NCI-H1694 (cell line): ENCODE results near the gene CCNF.
"Not testable (repeated sequence)": the region's sequence is repeated elsewhere in the genome, so short reads cannot be mapped to it uniquely, and the experiment has no call there.

ENCODE experiments used
- DNase-seq: peaks from one replicate; lab custom pipeline; 2025; lab: John Stamatoyannopoulos, UW

CCNF gene, protein sequence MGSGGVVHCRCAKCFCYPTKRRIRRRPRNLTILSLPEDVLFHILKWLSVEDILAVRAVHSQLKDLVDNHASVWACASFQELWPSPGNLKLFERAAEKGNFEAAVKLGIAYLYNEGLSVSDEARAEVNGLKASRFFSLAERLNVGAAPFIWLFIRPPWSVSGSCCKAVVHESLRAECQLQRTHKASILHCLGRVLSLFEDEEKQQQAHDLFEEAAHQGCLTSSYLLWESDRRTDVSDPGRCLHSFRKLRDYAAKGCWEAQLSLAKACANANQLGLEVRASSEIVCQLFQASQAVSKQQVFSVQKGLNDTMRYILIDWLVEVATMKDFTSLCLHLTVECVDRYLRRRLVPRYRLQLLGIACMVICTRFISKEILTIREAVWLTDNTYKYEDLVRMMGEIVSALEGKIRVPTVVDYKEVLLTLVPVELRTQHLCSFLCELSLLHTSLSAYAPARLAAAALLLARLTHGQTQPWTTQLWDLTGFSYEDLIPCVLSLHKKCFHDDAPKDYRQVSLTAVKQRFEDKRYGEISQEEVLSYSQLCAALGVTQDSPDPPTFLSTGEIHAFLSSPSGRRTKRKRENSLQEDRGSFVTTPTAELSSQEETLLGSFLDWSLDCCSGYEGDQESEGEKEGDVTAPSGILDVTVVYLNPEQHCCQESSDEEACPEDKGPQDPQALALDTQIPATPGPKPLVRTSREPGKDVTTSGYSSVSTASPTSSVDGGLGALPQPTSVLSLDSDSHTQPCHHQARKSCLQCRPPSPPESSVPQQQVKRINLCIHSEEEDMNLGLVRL

DNA sequence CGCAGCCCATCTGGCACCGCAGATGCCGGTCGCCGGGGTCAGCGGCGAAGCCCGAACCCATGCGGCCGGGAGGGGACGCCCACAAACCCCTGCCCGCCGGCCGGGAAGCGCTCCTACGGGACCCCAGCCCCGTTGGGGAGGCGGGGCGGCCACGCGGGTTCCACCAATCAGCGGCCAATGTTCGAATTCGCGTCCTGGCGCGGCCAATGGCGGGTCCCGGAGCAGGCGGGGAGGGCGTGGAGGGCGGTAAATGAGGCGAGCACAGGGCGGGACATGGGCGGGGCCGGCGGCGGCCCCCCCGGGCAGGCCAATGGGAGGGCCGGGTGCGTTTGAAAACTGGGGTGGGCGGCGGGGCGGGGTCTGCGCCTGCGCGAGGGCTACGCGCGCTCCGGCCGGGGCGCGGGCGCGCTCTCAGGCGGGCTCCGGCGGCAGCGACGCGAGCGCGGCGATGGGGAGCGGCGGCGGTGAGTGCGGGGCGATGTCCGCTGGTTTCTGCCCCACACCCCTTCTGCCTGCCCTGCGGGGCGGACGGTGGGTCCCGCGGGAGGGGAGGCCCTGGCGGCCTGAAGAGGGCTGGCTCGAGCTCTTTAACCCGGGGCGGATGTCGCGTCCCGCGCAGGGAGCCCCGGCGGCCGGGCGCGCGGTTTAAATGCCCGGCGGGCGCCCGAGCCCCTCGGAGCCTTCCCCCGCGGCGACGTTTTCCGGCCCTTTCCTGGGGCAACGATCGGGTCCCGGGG, at the start of gene CCNF:
Gene CCNF, plus strand, starts transcription at position 414 of the 737 bp plus-strand sequence. Its CDS starts 35 bp downstream, at position 449.
- DNase-seq = peak; percentile 82

DNA sequence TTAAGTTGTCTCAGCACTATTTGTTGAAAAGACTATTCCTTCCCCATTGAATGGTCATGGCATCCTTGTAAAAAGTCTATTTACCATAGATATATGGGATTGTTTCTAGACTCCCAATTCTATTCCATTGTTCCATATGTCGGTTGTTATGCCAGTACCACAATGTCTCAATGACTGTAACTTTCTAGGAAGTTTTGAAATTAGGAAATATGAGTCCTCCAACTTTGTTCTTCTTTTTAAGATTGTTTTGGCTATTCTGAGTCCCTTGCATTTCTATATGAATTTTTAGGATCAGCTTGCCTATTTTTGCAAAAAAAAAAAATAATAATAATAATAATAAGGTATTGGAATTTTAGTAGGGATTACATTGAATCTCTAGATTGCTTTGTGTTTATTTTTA, 45.7 kb upstream of the CCNF start:
- no peak for DNase-seq

DNA sequence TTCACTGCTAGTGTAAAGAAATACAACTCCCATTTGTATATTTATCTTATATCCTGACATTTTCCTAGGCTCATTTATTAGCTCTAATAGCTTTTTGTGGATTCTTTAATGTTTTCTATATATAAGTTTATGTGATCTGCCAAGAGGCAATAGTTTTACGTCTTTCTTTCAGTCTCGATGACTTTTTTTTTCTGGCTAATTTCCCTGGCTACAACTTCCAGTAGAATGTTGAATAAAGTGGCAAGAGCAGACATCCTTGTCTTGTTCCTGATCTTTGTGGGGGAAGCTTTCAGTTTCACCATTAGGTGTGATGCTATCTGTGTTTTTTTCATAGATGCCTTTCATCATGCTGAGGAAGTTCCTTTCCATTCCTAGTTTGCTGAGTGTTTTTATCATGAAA, 44.8 kb upstream of the CCNF start:
- DNase-seq = no peak

DNA sequence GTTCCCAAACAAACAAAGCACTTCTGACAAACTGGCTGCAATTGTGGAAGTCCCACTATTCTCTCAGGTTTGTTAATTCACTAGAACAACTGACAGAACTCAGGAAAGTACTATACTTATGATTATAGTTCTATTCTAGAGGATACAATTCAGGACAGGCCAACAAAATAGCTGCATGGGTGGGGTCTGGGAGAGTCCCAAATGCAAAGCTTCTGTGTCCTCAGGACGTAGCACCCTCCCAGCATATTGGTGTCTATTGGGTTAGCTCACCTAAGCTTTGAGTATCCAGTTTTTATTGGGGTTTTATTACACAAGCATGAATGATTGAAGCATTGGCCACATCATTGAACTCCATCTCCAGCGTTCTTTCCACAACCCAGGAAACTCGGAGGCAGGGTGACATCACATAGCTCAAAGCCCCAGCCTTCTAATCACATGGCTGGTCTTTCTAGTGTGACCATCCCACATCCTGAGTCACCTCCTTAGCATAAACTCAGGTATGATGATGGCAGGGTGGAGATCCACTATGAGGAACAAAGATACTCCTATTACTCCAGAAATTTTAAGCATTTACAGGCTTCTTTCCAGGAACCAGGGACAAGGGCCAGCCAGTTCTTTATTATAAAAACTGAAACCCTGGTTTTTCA, 43.9 kb upstream of the CCNF start:
- DNase-seq = no peak

DNA sequence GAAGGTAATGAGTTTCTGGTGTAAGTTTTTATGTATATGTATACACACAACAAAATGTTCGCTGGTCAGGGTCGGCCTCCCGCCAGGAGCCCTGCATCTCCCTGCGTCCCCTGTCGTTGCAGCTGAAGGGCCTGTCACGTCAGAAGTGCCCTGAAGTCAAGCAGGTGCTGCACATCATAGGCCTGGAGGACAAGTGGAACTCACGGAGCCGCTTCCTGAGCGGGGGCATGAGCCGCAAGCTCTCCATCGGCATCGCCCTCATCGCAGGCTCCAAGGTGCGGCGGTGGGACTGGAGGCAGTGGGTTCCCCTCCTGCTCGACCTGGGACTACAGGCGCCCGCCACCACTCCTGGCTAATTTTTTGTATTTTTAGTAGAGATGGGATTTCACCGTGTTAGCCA, 43.3 kb upstream of the CCNF start:
- DNase-seq = not testable (repeated sequence)

DNA sequence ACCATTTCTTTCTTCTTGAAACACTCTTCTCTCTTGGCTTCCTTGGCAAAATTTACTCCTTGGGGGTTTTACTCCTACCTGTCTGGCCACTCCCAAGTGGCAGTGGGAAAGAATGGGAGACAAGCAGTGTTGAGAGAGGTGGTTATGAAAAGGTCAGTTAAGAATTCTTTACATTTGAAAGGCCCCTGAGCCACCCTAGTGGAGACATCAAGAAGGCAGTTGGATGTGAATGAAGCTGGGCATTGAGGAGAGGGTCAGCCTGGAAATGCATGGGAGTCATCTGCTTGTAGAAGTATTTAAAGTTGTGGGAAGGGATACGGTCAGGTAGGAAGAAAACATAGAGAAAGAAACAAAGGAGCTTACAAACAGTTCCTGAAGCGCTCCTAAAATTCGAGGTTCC, 42.3 kb upstream of the CCNF start:
- DNase-seq = no peak

DNA sequence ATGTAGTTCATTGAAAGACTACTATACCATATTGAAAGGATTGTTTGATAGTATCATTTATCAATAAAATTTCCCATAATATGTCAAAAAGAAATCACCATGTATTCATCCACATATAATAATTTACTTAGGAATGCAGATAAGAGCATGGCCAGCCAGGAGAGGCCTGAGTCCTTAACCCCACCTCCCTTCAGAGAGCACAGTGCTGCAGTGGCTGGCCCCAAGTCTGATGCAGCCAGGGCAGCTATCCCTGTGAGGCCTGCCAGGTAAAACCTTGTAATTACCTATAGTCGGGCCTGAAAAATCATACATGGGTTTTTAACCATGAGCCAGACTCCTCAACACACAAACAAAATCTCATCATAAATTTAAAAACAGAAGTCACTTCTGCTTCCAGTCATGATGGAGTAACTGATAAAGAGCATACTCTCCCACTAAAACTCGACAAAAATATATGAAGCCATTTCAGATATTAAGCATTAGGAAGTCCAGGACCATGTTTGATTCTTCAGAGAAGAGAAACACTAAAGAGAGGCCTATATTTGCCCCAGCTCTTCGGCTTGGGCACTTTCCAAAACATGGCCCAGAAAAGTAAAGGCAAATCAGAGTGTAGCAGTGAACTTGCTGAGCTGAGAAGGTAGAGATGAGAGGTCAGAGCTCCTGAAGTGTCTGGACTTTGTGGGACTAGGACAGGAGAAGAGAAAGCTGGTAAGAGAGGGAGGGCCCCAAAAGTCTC, 40.9 kb upstream of the CCNF start:
- no peak for DNase-seq

DNA sequence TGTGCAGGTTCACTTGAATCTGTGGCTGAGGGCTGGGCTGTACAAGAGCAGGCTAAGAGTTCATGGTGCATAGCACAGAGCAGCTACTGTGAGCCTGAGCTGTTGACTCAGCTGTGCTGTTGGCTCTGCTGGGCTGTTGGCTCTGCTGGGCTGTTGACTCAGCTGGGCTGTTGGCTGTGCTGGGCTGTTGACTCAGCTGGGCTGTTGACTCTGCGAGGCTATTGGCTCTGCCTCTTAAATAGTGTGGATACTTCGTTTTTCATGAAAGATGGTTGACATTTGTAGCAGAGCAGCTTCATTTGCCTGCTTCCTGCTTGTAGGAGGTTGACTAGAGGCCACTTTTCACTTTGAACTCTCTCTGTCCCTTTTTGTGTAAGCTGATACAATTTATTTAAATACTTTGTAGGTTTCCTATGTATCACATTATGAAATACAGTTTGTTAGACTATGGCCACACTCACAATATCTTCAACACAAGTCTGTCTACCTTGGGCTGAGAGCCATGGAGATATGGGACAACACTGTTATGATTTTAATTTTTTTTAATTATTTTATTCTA, 40.3 kb upstream of the CCNF start:
- no peak for DNase-seq

DNA sequence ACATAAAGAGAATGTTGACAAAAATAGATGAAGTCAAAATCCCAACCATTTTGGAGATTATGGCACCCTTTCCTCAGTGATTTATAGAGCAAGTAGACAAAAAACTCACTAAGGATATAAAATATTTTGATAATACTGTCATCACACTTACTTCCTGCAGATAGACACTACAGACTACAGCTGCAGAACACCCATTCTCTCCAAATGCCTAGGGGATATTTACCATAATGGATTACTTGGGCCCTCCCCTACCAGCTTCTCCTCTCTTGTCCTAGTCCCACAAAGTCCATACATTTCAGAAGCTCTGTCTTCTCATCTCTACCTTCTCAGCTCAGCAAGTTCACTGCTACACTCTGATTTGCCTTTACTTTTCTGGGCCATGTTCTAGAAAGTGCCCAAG, 37.2 kb upstream of the CCNF start:
- no peak for DNase-seq

DNA sequence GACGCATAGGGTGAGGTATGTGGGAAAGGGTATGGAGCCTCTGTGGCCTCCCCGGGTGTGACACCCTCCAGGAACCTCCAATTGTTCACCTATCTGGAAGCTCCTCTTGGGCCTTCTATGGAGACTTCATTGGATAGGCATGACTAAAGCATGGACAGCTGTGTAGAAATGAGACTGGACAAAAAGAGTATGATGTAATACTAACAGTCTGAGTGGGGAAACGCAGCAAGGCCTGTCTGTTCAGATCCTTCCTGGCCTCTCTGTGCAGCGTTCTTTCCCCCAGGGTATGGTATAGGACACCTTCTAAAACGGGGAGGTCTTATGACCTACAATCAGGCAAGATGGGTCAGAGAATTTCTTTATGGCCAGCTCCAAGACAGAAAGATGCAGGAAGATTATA, 30.7 kb upstream of the CCNF start:
- DNase-seq = no peak

DNA sequence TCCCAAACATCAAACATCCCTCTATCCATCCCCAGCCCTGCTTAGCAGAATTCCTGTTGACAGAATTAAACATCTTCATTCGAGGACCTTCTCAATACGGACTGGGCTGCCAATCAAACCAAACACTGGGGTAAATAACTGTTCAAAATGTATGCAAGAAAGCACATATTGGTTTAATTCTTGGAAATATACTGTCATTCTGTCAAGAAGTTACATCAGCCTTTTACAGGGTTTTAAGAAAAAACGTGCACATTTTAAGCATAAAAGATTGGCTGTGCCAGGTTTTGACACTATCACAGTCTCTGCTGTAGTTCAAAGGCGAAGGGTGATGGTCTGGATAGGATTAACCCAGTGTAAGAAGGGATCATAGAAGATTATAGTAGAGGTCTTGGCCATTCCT, 25.1 kb upstream of the CCNF start:
- DNase-seq = no peak

DNA sequence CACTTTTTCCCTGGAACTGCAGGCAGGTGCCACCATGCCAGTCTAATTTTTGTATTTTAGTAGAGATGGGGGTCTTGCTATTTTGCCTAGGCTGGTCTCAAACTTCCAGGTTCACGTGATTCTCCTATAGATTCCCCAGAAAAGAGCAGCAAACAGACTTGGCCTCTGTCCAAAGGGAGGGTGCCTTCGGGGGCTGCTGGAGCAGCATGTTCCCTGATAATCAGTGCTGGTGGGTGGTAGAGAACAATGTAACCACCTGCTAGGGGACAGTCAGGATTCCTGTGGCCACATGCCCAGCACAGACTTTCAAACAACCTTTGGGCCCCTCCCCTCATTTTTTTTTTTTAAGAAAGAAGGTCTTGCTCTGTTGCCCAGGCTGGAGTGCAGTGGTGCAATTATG, 14.2 kb upstream of the CCNF start:
- DNase-seq = no peak

DNA sequence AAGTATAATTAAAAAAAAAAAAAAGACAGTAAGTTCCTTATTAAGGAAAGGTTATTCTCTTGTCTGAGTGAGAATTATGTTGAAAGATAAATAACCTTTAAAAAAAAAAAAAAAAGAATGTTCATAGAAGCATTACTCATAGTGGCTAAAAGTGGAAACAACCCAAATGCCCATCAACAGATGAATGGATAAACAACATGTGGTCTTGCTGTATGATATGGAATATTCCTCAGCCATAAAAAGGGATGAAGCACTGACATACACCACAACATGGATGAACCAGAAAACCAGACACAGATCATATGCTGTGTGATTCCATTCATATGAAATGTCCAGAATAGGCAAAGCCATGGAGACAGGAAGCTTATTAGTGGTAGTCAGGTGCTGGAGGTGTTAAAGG, 9.2 kb upstream of the CCNF start:
- no peak for DNase-seq

DNA sequence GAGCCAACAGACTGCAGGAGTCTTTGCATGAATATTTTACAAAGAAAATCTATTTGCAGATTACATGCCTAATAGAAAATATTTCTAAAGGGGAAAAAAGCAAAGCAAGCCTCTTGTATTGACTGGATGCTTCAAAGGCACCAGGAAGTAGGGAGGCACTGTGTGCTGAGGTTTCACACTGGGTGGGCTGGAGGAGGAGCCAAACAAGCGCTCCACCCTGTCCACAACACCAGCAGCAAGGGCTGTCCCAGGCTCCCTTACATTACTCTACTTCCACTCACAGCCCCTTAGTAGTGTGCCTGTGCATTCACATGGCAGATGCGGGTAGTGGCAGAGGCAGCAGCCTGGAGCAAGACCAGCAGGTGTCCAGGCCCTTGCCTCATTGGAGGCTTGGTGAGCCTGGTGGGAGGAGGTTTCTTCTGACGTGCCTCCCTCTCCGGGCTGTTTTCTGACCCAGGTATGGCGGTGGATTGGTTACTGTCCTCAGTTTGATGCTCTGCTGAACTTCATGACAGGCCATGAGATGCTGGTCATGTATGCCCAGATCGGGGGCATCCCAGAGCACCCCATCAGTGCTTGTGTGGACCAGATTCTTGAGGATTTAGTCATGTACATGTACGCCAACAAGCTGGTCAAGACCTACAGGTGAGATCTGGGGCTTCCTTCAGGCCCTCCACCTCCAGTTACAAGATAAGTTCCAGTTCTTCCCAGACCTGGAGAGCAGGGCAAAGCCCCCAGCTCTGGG, 7.0 kb upstream of the CCNF start:
- DNase-seq = no peak

DNA sequence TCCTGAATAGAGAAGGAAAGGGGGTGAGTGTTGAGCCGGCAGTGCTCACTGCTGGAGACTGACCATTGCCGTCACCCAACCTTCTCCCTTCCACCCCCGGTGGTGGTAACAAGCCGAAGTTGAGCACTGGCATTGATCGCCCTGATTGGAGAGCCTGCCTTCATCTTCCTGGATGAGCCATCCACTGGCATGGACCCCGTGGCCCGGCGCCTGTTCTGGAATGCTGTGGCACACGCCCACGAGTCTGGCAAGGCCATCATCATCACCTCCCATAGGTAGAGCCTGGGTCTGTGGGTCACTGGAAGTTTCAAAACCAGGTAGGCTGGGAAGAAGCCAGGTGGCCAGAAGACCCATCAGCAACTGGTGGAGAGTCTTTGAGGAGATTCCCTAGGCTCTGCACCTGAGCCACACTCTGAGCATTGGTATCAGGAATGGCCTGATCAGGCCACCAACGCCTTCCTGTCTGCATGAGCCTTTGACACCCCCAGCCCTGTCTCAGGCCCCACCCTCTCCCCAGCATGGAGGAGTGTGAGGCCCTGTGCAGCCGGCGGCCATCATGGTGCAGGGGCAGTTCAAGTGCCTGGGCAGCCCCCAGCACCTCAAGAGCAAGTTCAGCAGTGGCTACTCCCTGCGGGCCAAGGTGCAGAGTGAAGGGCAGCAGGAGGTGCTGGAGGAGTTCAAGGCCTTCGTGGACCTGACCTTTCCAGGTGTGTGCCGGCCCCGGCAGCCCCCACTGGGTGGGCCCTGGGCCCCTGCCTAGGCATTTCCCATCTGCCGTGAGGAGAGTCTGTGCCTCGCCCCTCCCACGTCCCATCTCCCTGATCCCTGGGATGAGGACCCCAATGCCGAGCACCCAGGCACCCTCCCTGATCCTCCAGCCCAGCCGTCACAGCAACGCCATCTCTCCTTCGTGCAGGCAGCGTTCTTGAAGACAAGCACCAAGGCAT, 4.9 kb upstream of the CCNF start:
- no peak for DNase-seq

DNA sequence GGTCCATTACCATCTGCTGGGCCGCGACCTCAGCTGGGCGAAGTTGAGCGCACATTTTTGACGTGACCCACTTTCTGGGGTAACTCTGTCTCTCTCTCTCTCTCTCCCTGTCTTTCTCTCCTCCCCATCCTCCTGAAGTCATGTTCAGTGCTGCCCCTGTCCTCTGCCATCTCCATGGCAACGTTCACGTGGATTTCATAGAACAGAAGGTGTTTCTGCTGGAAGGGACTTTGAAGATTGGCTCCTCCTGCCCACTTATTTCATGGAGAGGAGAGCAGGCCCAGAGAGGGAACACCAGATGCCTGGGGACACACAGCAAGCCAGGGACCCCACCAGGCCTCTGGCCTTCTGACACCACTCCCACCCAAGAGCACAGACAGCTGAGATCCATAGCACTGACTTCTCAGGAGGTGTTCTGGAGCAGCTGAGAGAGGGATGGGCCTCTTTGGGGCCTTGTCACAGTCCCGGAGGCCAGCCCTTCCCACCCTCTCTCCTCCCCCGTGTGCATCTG, 4.2 kb upstream of the CCNF start:
- DNase-seq = peak; percentile 4

DNA sequence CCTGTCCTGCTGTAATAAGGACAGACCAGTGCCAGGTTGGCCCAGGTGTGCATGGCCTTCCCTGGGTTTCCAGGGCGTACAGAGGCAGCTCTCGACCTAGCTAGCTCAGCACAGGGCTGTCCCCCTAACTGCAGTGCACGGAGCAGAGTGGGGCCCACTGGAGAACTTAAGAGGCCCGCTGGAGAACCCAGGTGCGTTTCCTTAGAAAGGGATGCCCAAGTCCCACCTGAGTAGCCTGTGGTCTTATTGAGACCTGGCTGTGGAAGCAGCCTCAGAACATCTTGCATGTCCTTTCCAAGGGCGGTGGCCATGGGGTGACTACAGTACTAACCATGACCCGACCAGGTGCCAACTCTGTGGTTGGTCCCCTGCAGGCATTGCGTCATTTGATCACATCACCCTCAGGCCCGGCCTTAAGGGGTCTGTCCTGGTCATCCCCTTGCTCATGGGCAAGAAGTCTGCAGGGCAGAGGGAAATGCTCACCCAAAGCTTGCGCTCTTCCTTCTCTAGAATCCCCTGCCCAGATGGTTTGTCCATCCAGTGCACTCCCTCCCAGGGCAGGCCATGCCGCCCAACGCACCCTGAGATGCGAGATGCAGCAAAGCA, 3.3 kb upstream of the CCNF start:
- DNase-seq = no peak

DNA sequence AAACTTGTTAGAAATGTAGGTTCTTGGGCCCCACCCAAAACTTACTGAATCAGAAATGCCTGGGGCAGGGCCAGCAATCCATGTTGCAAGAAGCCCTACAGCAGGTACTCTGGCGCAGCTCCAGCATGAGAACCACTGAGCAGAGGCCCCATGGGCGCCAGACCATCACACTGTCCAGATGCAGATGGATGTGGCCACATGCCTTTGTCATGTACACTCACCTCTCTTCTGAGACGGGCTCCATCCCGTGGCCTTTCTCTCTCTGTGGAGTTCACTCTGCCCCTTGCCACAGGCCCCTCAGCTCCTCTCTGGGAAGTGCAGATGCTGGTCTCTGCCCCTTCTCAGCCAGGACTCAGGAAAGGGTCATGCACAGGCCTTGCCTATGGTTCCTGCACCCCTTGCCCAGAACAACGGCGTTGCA, 2.3 kb upstream of the CCNF start:
- no peak for DNase-seq

DNA sequence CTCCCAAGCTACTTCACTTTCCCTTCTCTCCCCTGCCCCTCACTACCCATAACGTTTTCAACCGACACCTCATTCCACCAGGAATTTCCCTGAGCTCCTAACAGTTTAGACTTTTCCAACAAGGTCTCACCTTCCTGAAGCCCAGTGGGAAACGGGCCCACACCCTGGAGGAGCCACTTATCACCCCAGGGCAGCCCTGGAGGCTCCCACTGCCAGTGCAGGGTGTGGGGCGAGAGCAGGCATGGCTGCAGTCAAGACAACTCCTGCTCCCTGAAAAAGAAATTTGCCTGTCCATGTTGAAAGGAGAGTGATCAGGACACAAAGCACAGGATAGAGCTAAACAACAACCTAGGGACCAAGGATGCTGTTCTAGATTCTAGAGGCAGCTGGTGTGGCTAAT, 1.7 kb upstream of the CCNF start:
- DNase-seq = no peak
